ENCODE measurements around the gene GALNT9. TPM values are rescaled to one million over a fixed set of nuclear protein-coding genes. Genes with fewer than 3 reads are reported as not detected.

The GALNT9 gene
- total RNA-seq, 2 experiments from 2014 or later = not detected

DNA sequence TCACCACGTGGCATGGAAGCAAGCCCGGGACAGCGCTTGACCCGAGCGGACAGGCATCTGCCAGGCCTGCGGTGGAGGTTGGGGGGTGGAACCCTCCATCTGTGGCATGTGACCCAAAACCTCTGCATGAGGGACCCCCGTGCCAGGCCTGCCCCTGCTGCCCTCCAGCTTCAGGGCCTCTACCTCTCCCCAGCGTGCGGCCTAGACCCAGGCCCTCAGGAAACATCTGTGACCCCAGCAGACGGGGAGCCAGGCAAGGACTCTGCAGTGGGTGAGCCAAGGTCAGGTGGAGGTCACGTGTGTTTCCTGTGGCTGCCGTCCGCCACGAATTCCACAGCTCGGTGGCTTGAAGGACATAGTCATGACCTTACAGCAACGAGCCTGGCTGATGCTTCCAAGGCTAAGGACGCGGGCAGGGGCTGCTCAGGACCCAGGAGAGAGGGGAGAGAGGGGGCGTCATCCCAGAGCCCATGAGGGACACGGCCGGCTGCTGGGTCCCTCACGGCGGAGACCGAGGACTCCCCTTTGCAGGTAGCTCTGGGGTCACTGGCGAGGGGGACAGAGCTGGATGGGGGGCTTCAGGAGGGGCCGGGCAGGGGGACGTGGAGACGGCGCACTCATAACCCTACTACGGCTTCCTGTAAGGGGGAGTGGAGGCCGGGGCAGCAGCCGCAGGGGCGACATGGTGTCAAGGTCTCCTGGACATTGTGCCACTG is 91.5 kb downstream of the GALNT9 start:
- Mint-ChIP-seq H3K9me3 (ENCODE audit: low read depth) (peaks cover 4% of the 10 kb centered on the region), H3K27me3 (no peaks in the 10 kb centered on the region), H3K36me3 (no peaks in the 10 kb centered on the region), H3K4me3 (no peak overlapping the region), H3K4me1 (no peaks in the 10 kb centered on the region), H3K27ac (no peak overlapping the region)
- no peak for ATAC-seq
- no peak for DNase-seq
- CTCF ChIA-PET = no interaction called here

DNA sequence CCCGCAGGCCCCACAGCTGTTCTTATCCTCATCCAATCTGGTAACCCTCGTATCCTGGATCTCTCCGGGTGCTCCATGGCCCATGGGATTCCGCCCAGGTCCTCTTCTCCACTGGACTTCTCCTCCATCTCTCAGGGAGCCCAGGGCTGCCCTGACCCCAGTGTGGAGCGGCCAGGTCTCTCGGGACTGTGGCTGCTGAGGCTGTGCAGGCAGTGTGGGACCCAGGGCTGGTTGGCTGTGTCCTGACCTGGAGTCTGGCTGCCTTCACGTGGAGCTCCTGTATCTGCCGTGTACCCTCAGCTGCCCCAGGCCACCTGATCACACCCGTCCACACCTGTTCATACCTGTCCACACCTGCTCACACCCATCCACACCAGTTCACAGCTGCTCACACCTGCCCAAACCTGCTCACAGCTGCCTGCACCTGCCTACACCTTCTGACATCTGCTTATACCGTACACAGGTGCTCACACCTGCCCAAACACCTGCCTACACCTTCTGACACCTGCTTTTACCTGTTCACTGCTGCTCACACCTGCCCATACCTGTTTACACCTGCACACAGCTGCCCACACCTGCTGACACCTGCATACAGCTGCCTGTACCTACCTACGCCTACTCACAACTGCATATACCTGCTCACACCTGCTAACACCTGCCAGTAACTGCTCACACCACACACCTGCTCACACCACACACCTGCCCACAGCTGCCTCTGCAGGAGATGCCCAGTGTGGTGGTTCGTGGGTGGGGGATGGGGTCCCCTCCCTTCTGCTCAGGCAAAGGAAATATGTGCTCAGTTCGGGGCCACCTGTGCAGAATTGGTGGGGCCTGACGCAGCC is 92.2 kb downstream of the GALNT9 start:
- H3K4me3 Mint-ChIP-seq = no peak overlapping the region
- DNase-seq = no peak
- no peaks in the 10 kb centered on the region for H3K4me1 Mint-ChIP-seq
- no peaks in the 10 kb centered on the region for H3K27me3 Mint-ChIP-seq
- H3K36me3 Mint-ChIP-seq = no peaks in the 10 kb centered on the region
- H3K27ac Mint-ChIP-seq = no peak overlapping the region
- peaks cover 4% of the 10 kb centered on the region for H3K9me3 Mint-ChIP-seq (ENCODE audit: low read depth)
- ATAC-seq = no peak
- CTCF ChIA-PET = no interaction called here

DNA sequence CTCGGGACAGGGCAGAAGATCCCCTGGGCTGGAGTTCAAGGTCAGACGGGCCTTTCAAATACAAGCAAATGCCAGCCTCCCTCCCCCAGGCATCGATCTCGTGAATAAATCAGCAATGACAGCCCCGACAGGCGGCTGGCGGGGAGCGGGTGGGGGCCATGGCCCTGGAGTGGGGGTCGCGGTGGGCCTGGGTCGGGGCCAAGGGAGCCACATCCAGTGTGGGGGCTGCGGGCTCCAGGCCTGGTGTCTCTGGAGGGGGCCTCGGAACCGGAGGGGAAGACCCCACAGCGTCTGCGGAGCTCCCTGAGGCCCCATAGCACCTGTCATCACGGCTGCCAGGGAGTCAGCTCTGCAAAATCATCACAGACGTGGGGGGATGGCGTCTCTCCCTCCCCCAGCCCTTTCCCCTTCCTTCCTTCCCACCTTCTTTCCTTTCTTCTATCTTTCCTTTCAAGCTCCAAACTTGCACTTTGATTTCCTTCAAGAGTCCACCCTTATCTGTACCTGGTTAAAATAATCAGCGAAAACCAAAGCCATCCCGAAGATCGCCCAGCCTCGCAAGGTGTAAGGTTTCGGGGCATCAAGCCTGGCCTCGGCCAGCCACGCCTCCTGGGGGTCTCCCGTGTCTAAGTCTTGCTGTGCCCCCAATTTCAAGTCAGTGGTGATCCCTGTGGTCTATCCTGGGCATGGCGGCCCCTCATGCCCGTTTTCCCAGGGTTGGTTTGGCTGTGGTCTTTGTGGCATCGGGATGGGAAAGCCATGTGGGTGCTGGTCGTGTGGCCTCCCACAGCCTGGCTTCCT is 93.1 kb downstream of the GALNT9 start:
- no peaks in the 10 kb centered on the region for H3K4me1 Mint-ChIP-seq
- H3K36me3 Mint-ChIP-seq = no peaks in the 10 kb centered on the region
- no peak for DNase-seq
- H3K4me3 Mint-ChIP-seq = no peak overlapping the region
- CTCF ChIA-PET = no interaction called here
- no peak for ATAC-seq
- H3K27me3 Mint-ChIP-seq = no peaks in the 10 kb centered on the region
- peaks cover 4% of the 10 kb centered on the region for H3K9me3 Mint-ChIP-seq (ENCODE audit: low read depth)
- no peak overlapping the region for H3K27ac Mint-ChIP-seq

DNA sequence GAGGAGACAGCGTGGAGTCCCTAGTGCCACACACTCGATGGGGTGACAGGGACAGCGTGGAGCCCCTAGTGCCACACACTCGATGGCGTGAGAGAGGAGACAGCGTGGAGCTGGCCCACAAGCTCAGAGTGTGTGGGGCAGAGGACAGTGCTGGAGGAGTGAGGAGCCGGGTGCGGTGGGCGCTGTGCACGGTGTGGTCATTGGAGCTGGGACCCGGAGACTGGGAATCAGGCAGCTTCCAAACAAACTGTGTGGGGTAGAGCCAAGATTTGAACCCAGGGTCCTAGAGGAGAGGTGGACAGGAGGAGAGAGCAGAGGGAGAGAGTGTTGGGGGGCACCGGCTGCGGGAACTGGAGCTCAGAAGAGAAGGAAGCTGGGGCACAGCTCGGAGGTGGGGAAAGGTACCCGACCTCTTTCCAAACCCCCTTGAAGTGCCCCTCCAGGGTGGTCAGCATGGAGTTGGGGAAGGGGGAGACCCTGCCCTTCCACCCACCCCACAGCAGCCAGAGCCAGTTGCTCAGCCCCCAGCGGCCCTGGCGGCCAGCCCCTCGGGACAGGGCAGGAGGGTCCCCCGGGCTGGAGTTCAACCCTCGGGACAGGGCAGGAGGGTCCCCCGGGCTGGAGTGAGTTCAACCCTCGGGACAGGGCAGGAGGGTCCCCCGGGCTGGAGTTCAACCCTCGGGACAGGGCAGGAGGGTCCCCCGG is 94.1 kb downstream of the GALNT9 start:
- Mint-ChIP-seq H3K9me3 (ENCODE audit: low read depth) (peaks cover 4% of the 10 kb centered on the region), H3K4me3 (no peak overlapping the region), H3K27ac (no peak overlapping the region), H3K27me3 (no peaks in the 10 kb centered on the region), H3K4me1 (no peaks in the 10 kb centered on the region), H3K36me3 (no peaks in the 10 kb centered on the region)
- CTCF ChIA-PET = no interaction called here
- DNase-seq (no peak), ATAC-seq (no peak)

DNA sequence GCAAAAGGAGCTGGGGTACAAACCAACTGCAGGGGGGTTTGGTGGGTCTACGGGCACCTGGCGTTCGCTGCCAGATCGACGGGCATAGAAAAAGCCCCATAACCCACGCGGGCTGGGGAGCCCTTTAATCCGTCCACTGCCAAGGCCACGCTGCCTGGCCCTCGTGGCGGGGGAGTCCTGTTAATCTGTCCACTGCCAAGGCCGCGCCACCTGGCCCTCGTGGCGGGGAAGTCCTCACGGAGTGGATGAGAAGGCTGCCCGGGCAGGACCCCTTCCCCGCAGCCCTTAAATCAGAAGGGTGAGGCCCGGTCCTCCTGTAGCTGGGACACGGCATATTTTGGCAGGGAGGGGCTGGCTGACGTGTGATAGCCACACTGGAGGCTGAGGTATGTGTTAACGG is 99.0 kb downstream of the GALNT9 start:
- ATAC-seq (no peak), DNase-seq (no peak)
- Mint-ChIP-seq H3K4me3 (no peak overlapping the region), H3K4me1 (no peaks in the 10 kb centered on the region), H3K27ac (no peak overlapping the region), H3K9me3 (ENCODE audit: low read depth) (no peaks in the 10 kb centered on the region), H3K27me3 (peaks cover 7% of the 10 kb centered on the region), H3K36me3 (no peaks in the 10 kb centered on the region)
- CTCF ChIA-PET = no interaction called here

DNA sequence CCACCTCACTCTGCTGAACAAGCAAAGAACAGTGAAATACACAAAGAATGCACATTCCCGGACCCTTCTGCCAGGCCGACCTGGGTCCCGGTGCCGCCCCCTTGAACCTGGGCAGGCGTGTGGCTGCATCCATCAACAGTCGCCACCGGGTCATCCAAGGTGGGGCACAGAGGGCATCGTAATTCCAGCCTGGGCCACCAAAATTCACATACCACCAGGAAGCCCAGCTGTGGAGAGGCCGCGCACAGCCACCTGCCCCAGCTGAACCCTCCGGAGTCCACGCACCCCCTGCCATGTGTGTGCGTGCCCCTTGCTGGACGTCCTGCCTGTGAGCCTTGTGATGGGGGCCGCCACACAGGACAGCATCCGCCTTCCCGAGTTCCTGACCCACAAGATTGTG is 99.5 kb downstream of the GALNT9 start:
- H3K4me3 Mint-ChIP-seq = no peak overlapping the region
- DNase-seq (no peak), ATAC-seq (no peak)
- CTCF ChIA-PET = no interaction called here
- peaks cover 7% of the 10 kb centered on the region for H3K27me3 Mint-ChIP-seq
- H3K4me1 Mint-ChIP-seq = no peaks in the 10 kb centered on the region
- H3K27ac Mint-ChIP-seq = no peak overlapping the region
- no peaks in the 10 kb centered on the region for H3K36me3 Mint-ChIP-seq
- no peaks in the 10 kb centered on the region for H3K9me3 Mint-ChIP-seq (ENCODE audit: low read depth)

DNA sequence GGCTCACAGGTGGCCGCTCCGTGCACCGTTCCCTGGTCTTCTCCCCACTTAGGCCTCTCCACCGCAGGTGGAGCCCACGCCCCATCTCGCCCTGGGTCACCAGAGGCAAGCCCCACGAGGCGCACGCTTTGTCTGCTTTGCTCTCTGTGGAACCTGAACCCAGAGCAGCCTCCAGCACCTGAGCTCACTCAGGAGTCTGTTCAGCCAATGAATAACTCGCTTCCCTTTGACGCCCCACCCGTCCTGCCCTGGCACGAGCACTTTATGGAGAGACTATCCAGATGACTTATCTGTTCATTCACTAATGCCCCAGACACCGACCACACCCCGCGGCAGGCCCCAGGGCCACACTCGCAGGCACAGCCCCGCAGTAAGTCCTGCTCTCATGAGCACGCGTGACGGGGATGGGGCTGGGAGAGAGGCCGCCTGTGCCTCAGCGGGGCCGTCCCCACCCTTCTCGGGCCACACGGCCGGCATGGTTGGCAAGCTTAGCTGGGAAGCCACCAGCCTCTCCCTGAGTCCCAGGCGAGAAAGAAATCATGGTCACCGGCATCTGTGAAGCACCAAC is 100.1 kb downstream of the GALNT9 start:
- Mint-ChIP-seq H3K27ac (no peak overlapping the region), H3K36me3 (no peaks in the 10 kb centered on the region), H3K4me1 (no peaks in the 10 kb centered on the region), H3K4me3 (no peak overlapping the region), H3K9me3 (ENCODE audit: low read depth) (no peaks in the 10 kb centered on the region), H3K27me3 (peaks cover 7% of the 10 kb centered on the region)
- ATAC-seq (no peak), DNase-seq (no peak)
- CTCF ChIA-PET = no interaction called here

DNA sequence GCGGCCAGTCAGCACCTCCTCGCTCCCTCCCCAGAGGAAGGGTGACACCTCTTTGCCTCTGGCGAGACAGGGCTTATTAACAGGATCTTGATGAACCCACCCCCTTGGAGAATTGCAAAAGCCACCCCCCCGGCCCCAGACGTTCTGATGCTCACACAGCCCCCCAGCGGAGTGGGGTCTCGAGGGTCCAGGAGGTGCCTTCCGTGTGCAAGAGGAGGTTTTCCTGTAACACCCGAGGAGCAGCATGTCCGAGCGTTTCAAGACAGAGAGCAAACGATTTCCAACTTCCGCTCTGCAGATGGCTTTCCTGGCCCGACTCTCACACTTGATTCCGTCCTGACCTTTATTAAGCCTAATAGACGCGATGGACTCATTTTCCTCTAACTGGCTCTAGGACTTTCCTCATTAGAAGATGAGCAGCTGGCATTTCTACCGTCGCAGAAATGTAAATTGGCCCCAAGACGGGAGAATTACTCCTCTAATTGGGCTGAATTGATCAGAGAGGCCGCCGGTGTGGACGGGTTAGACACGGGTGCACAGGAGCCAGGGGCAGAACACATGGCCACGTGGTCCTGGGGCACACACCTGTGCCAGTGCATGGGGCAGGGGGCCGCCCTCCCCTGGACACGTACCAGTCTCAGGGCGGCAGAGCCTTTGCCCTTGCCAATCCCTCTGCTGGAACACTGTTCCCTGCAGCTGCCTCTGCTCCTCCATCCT is 100.8 kb downstream of the GALNT9 start:
- CTCF ChIA-PET = no interaction called here
- no peak overlapping the region for H3K27ac Mint-ChIP-seq
- H3K4me1 Mint-ChIP-seq = no peaks in the 10 kb centered on the region

DNA sequence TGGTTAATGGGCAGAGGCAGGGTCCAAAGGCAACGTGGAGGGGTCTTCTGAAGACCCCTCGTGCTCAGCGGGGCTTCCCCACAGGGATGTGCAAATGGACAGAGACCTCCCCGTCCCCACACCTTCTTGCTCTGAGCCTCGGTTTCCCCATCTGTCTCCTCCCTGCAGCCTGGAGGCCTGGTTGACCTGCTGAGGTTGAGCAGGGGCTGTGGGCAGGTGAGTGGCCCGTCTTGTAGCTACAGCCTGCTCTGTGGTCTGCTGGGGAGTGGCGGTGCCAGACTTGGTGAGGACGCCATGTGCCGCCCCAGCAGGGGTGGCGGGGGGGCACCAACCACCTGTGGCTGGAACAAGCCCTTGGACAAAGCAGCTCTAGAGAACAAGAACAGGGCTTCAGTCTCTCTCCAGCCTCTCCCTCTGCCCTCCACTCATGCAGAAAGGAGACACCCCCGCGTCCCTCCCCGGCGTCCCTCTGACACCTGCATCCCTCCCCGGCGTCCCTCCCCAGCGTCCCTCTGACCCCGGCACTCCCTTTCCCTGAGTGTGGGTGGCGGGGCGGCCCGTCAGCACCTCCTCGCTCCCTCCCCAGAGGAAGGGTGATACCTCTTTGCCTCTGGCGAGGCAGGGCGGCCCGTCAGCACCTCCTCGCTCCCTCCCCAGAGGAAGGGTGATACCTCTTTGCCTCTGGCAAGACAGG is 101.5 kb downstream of the GALNT9 start:
- H3K4me3 Mint-ChIP-seq = no peak overlapping the region
- no peaks in the 10 kb centered on the region for H3K36me3 Mint-ChIP-seq
- no peaks in the 10 kb centered on the region for H3K4me1 Mint-ChIP-seq
- ATAC-seq (no peak), DNase-seq (no peak)
- CTCF ChIA-PET = no interaction called here
- no peaks in the 10 kb centered on the region for H3K9me3 Mint-ChIP-seq (ENCODE audit: low read depth)
- H3K27ac Mint-ChIP-seq = no peak overlapping the region
- peaks cover 7% of the 10 kb centered on the region for H3K27me3 Mint-ChIP-seq

More for the DNA sequence above, 100.8 kb downstream of the GALNT9 start:
- Mint-ChIP-seq H3K36me3 (no peaks in the 10 kb centered on the region), H3K4me3 (no peak overlapping the region), H3K9me3 (ENCODE audit: low read depth) (no peaks in the 10 kb centered on the region), H3K27me3 (peaks cover 7% of the 10 kb centered on the region)
- DNase-seq (no peak), ATAC-seq (no peak)

DNA sequence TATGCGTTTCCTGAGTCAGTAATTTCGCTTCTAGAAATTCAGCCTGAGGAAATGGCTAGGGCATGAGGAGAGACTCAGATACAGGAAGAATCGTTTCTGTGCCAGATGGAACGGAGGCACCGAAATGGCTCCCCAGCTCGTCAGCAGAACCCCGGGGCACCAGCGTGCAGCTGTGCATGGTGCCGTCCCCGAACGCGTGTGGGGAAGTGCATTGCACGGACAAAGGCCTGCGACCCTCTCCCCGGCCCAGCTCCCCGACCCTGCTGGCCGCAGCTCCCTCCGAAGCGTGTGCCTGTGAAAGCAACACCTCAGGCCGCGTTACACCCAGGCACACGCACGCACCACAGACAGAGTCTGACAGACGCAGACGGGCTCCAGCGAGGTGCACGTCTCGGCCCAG is 102.3 kb downstream of the GALNT9 start:
- Mint-ChIP-seq H3K36me3 (no peaks in the 10 kb centered on the region), H3K4me1 (peaks cover 4% of the 10 kb centered on the region), H3K27me3 (peaks cover 9% of the 10 kb centered on the region), H3K4me3 (no peak overlapping the region), H3K27ac (no peak overlapping the region), H3K9me3 (ENCODE audit: low read depth) (no peaks in the 10 kb centered on the region)
- ATAC-seq (no peak), DNase-seq (no peak)
- CTCF ChIA-PET = no interaction called here

DNA sequence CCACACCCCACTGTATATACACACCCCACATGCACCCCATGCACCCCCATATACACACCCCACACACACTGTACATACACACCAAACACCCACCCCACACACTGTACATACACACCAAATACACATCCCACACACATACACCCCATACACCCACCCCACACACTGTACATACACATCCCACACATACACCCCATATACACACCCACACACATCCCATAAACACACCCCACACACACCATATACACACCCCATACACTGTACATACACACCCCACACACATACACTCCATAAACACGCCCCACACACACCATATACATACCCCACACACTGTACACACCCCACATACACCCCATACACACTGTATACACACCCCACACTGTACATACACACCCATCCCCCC is 102.8 kb downstream of the GALNT9 start:
- Mint-ChIP-seq H3K27ac (no peak overlapping the region), H3K9me3 (ENCODE audit: low read depth) (no peaks in the 10 kb centered on the region), H3K27me3 (peaks cover 12% of the 10 kb centered on the region), H3K4me1 (peaks cover 4% of the 10 kb centered on the region), H3K36me3 (no peaks in the 10 kb centered on the region), H3K4me3 (no peak overlapping the region)
- DNase-seq = no peak
- CTCF ChIA-PET = no interaction called here
- no peak for ATAC-seq

DNA sequence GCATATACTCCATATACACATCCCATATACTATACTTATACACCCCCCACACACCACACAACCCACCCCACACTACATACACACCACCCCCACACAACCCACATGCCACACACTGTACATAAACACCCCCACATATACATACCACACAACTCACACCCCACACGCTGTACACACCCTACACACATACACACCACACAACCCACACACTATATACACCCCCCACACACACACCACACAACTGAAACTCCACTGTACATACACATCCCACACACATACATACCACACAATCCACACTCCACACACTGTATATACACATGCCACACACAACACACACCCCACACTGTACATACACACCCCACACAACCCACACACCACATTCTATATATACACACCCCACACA is 104.2 kb downstream of the GALNT9 start:
- Mint-ChIP-seq H3K4me3 (no peak overlapping the region), H3K27ac (no peak overlapping the region), H3K27me3 (peaks cover 13% of the 10 kb centered on the region), H3K36me3 (no peaks in the 10 kb centered on the region), H3K4me1 (peaks cover 4% of the 10 kb centered on the region), H3K9me3 (ENCODE audit: low read depth) (no peaks in the 10 kb centered on the region)
- ATAC-seq (no peak), DNase-seq (no peak)
- CTCF ChIA-PET = no interaction called here

All from activated CD8-positive, alpha-beta memory T cell treated with anti-CD3 and anti-CD28 coated beads, Interleukin-2, amount 10 ng/mL, durations not matched to agents 7 days and 5 days (primary cell).